ENCODE measurements around the gene PYCR2.

- TF ChIP-seq CTCF (IDR thresholded peaks at IDR 0.05; ENCODE audit: insufficient read depth, low read length, poor library complexity, severe bottlenecking): no peak
- TF ChIP-seq EZH2phosphoT487 (conservative IDR thresholded peaks at IDR 0.05; ENCODE audit: low read length): no peak
Measured at GRCh38 chr1:225888898-225889601, 35.0 kb downstream of the PYCR2 start, which contains the start of gene LEFTY1.

Data from SU-DHL-6 (cell line).